ENCODE measurements around the gene BAX.
A peak's percentile ranks its signal among the peaks of the same experiment; 100 is the strongest.

The BAX gene

GRCh38 chr19:48961051-48961649 is 6.5 kb downstream of the BAX start:
- FAIRE-seq (no peak), DNase-seq (ENCODE audit: extremely low spot score, insufficient read length, low read depth) (no peak)

- DNase-seq (ENCODE audit: extremely low spot score, insufficient read length, low read depth), result no peak
- FAIRE-seq, result no peak
Measured at GRCh38 chr19:48961673-48962028, 7.0 kb downstream of the BAX start.

DNA sequence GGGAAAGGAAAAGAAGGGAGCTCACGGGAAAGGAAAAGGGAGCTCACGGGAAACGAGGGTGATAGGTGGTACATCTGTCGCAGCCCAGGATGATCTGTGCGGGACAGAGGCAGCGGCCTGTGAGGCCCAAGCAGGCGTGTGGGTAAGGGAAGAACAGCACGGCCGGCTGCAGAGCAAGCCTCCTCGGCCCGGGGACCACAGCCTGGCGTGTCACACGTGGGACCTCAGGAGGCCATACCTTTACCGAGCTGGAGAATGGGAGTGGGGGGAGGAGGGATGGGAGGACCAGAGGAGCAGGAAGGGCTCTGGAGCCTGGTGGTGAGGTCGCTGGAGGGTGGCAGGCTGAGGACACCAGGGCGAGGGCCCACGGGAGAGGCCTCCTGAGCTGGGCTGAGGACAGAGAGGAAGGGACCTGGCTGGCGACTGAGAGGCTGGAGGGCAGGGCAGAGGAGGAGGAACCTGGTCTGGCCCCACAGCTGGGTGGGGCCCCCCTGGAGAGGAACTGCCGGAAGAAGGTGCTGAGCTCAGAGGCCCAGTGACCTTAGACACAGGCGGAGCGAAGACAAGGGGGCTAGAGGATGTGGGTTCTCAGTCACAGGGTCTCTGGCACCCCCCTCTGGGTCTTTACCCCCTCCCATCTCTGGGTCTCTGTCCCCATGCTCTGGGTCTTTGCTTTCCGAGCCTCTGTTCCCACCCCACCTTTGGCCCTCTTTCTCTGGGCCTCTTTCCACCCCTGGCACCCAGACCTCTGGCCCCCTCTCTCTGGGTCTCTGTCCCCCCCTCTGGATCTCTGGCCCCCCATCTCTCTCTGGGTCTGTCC is 7.6 kb downstream of the BAX start:
- DNase-seq (ENCODE audit: extremely low spot score, insufficient read length, low read depth) (no peak), FAIRE-seq (peak; percentile 91)

DNA sequence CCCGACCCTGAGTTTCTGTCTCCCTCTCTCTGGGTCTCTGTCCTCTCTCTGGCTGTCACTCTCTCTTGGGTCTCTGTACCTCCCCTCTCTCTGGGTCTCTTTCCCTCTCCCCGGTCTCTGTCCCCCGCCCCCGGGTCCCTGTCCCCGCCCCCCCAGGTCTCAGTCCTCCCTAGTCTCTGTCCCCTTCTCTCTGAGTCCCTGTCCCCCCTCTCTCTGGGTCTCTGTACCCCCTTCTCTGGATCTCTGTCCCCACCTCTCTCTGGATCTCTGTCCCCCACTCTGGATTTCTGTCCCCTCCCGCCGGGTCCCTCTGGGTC is 8.1 kb downstream of the BAX start:
- no peak for FAIRE-seq
- DNase-seq (ENCODE audit: extremely low spot score, insufficient read length, low read depth), result no peak

- DNase-seq (ENCODE audit: extremely low spot score, insufficient read length, low read depth), result no peak
- peak; percentile 91 for FAIRE-seq
Measured at GRCh38 chr19:48963371-48964204, 8.9 kb downstream of the BAX start.

- no peak for DNase-seq (ENCODE audit: extremely low spot score, insufficient read length, low read depth)
- no peak for FAIRE-seq
Measured at GRCh38 chr19:48964205-48965039, 9.7 kb downstream of the BAX start.

DNA sequence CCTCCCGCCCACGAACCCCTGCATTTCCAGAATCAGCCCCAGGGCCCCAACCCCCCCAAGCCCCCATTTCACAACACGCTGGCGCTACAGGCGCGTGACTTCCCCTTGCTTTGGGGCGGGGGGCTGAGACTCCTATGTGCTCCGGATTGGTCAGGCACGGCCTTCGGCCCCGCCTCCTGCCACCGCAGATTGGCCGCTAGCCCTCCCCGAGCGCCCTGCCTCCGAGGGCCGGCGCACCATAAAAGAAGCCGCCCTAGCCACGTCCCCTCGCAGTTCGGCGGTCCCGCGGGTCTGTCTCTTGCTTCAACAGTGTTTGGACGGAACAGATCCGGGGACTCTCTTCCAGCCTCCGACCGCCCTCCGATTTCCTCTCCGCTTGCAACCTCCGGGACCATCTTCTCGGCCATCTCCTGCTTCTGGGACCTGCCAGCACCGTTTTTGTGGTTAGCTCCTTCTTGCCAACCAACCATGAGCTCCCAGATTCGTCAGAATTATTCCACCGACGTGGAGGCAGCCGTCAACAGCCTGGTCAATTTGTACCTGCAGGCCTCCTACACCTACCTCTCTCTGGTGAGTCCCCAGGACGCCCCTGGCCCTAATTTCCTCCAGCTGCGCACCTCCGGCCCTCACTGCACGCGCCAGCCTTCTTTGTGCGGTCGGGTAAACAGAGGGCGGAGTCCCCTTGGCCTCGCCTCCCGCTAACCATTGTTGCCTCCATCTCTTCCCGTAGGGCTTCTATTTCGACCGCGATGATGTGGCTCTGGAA is 10.5 kb downstream of the BAX start, which contains the start of gene FTL:
Gene FTL, plus strand, starts transcription at position 270 of the 766 bp plus-strand sequence. Its CDS starts 199 bp downstream, at position 469.
- FAIRE-seq (peak; percentile 97), DNase-seq (ENCODE audit: extremely low spot score, insufficient read length, low read depth) (peak; percentile 88)

DNA sequence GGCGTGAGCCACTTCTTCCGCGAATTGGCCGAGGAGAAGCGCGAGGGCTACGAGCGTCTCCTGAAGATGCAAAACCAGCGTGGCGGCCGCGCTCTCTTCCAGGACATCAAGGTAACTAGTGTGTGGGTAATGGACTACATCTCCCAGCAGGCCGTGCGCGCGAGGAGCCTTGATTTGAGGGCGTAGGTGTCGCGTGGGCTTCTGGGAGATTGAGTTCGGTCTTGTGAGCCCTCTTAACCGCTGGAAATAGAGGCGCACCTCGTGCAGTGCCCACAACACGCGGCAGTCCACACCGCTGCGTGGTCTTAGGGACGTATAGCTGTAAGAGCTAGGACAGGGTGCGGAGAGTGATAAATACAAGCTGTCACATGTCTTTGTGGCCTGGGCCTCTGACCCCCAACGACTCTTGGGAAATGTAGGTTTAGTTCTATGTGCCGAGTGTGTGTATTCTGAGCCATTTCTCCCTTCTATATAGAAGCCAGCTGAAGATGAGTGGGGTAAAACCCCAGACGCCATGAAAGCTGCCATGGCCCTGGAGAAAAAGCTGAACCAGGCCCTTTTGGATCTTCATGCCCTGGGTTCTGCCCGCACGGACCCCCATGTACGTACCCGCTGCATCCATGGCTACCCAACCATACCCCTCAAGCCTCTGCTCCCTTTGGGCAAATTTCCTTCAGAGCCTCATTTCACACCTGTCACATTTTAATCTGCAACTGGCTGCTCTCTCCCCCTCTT is 11.3 kb downstream of the BAX start:
- no peak for FAIRE-seq
- no peak for DNase-seq (ENCODE audit: extremely low spot score, insufficient read length, low read depth)

GRCh38 chr19:48966541-48967345 is 12.1 kb downstream of the BAX start:
- DNase-seq (ENCODE audit: extremely low spot score, insufficient read length, low read depth), result no peak
- FAIRE-seq, result no peak

DNA sequence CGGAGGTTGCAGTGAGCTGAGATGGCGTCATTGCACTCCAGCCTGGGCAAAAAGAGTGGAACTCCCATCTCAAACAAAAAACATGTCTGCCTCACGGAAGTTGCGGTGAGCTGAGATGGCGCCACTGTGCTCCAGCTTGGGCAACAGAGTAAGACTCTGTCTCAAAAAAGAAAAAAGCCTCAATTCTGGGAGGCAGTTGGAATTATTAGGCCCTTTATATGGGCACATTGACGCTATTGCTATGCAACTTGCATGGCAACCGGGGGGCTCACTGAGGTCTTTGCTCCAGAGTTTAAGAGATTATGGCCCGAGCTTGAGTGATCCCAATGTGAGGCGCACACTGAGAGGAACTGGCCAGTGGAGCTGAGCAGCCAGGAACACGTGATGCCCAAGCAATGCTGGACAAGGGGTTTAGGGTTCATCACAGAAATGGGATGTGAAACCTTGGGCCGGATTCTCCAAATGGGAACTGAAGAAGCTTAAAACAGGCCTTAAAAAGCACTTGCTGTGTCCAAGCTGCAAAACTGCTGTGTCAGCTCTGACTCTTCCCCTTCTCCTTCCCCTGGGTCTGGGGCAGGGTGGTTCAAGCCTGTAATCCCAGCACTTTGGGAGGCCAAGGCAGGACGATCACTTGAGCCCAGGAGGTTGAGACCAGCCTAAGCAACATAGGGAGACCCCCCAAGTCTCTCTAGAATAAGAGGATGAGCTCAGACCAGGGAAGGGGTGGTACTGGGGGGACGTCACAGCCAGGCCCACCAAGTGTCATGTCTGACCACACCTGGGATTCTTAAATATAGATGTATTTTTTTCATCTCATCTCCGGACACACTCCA is 12.9 kb downstream of the BAX start:
- no peak for FAIRE-seq
- DNase-seq (ENCODE audit: extremely low spot score, insufficient read length, low read depth), result no peak

DNA sequence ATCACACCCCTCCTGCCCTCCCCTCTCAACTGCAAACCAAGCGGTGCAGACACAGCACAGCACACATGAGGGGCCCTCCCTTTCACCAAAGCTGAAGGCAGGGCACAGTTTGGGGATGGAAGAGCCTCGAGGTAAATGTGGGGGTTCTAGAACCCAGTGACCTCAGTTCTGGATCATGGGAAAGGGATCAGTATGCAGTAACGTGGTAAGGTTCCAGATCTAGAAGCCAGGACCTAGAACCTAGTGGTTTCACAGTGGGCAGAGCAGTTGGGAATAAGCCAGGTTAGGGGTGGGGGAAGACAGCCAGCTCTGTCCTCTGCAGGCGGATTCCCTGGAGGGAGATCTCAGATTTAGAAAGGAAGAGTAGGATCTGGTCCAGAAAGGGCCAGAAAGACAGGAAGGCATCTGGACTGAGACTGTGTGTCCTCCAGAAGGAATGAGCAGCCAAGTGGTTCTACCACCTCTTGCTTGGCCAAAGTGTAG is 13.5 kb downstream of the BAX start:
- FAIRE-seq, result no peak

DNA sequence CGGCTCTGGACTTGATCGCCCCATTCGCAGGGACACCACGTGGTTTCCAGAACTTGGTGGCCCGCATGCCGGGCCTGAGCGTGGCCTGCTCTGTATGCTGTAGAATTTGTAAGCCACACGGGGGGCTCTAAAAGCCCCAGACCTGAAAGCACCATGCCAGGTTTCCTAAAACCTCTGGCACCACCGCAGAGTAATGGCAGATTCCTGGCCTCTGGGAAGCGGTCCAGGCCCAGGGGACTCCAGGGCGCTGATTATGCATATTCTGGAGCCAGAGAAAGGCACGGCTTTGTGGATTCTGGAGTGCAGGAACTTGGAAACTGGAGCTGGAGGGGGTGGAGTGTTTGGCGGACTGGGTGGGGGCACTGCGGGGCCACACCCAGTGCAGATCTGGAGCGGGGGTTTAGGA is 14.1 kb downstream of the BAX start:
- no peak for DNase-seq (ENCODE audit: extremely low spot score, insufficient read length, low read depth)

More for the DNA sequence above, 13.5 kb downstream of the BAX start:
- DNase-seq (ENCODE audit: extremely low spot score, insufficient read length, low read depth), result no peak

GRCh38 chr19:48969276-48970138 is 14.8 kb downstream of the BAX start:
- FAIRE-seq (no peak), DNase-seq (ENCODE audit: extremely low spot score, insufficient read length, low read depth) (no peak)

More for the DNA sequence above, 14.1 kb downstream of the BAX start:
- FAIRE-seq, result no peak

- DNase-seq (ENCODE audit: extremely low spot score, insufficient read length, low read depth) (no peak), FAIRE-seq (no peak)
Measured at GRCh38 chr19:48970139-48970766, 15.6 kb downstream of the BAX start.

DNA sequence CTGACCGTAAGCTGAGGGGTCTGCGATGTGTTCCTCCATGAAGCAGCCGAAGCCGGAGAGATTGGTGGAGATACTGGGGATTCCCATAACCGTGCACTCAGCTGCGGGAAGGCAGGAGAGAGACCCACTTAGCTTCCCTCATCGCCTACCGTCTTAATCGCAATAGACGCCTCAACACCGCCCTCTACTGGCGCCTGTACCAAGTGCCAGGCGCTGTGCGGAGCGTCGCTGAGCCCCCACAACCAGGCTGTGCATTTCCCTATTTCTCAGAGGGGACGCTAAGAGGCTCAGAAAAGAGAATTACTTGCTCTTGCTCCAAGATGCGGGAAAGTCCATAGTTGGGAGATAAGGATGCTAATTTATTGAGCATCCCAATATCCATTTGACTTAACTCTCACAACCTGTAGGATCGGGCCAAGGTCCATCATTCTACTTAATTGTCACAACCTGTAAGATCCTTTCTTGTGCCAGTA is 16.3 kb downstream of the BAX start:
- peak; percentile 82 for FAIRE-seq

More for the DNA sequence above, 16.3 kb downstream of the BAX start:
- no peak for DNase-seq (ENCODE audit: extremely low spot score, insufficient read length, low read depth)

Data from GM18507 (cell line).